LoVo (cell line): ENCODE measurements around the gene CRB2.
"Not testable (repeated sequence)": the region's sequence is repeated elsewhere in the genome, so short reads cannot be mapped to it uniquely, and the experiment has no call there.

ENCODE experiments used
- DNase-seq: peaks from one replicate; pipeline ENCODE4 v3.0.0-alpha.2; 2016; ENCODE audit warnings: low spot score

The CRB2 gene

DNA sequence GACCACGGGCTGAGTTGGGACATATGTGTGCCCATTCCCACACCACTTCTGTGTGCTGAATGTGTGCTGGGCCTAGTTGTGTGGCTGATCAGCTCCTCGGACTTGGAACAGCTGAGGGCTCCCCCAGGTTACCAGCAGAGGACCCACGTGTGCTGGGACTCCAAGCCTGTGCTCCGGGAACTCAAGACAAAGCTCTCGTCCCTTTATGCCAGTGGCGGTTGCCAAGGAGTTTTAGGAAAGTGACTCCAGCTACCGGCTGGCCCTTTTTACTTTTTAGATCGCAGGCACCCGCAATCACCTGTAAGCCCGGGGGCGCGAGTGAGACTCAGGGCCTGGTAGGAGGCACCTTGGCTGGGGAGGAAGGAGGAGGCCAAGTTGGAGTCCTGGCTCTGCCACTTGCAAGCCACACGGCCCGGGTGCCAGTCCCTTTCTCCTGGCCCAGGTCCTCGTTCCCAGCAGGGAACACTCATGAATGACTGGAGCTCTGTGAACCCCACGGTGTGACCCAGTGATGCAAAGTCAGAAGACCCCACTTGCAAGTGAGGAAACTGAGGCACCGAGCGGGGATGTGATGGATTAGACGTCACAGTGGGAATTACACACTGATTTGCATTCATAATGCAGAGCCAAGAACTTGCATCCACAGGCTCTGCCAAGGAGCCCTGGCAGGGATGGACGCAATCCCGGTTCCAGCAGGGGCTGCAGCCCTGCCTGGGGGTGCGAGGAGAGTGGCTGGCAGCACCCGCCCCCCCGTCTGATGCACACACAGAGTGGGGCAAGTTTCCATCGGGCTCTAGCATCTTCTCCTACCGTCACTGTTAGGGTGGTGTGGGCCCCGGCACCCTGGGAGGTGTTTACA lies 26.9 kb downstream of the CRB2 start:
- no peak for DNase-seq

- DNase-seq = no peak
These were observed 27.6 kb downstream of the CRB2 start for GRCh38 chr9:123383512-123384170.

GRCh38 chr9:123387686-123388085 lies 31.7 kb downstream of the CRB2 start:
- no peak for DNase-seq

DNA sequence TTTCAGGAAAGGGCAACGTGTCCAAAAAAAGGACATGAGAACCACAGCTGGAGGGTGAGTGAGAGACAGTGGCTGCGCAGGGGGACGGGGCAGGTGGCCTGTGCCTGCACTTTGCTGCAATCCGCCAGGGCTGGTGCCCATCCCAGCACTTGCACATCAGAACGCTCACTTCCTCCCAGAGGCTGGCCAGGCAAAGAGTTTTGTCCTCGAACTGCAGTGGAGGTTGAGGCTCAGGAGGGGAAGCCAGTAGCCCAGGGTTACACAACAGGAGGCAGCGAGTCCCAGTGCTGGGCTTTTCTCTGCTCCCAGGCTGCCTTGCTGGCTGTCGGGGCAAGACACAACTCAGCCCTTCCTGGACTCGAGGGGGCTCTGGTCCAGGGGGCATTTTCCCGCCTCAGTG lies 33.1 kb downstream of the CRB2 start:
- DNase-seq = no peak

DNA sequence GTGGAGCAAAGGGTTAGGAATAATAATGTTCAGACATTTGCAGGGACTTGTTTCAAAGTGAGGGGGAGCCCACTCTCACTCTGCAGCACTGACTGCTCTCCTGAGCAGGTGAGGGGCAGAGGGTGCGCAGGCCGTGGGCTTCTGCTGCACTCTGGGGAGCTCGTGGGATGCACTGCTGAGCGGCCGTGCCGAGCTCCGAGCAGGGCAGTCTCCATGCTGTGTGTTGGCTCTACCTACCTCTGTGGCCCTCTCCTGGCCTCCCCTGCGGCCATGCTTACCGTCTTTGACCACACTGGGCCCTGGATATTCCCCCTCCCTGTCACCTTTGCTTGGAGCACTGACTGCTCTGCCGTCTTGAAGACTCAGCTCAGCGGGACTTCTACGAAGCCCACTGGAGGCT lies 33.7 kb downstream of the CRB2 start:
- DNase-seq = no peak

DNA sequence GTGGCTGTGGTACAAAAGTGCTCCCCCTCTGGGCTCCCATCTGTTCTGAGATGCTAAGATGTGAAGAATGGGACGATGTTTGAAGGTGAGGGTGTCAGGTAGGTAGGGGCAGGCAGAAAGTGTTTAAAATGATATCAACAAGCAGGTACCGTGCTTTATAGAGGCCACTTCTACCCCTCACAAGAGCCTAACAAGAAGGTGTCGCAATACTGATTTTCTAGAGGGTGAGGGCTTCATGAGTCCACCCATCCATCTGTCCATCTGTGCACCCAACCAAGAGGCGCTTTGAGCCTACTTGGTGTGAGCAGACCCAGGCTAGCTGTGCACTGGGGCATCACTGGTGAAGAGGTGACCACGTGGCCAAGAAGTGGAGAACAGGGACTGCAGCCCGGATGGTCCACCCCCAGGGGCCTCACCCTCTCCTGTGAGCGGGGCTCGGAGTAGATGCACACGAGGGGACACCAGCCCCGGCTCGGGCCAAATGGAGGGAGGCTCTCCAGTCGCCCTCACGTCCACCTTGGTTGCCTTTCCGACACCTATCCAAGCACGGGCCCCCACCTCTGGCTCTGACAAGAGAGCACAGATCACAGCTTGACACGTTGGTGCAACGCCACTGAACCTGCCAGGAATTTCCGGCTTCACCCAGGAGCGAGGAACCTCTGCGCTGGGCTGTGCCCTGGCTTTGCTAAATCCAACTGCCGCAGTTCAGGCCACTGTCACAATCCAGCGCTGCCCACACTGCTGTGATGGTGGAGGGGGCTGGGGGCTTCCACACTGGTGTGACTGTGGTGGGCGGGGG lies 34.5 kb downstream of the CRB2 start:
- DNase-seq = no peak

DNA sequence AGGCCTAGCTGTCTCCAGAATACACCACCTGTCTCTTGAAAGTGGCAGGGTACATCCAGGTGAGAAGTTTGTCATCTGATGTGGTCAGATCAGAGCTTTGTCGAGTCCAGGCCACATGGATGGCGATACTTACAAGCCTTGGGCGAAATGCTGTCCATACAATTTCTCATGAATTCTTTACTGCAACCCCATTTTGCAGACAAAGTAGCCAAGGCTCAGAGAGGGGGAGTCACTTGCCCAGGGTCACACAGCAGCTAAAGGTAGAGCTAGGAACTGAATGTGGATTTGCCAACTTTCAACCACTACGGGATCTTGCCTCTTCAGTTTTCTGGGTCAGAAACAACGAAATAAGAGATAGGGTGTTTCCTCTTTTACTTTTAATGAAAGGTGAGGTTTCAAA lies 35.2 kb downstream of the CRB2 start:
- DNase-seq = no peak

DNA sequence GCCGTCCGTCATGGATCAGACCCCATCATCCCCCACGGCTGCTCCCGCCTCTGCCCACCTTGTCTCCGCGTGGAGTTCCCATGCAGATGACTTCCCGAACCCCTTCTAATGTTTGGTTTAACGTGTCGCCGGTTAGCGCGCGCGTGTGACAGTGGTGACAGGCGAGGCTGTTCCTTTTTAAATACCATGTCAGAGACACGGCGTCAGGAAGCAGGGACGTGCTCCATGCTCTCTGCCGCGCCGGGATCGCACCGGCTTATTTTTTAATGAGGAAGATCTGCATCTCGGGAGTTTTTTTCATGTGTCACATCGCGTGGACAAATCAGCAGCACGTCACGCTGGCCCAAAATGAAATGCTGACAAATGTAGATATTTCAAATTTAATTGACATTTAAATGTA lies 35.9 kb downstream of the CRB2 start:
- DNase-seq = no peak

- DNase-seq = no peak
These were observed 36.8 kb downstream of the CRB2 start for GRCh38 chr9:123392802-123393201.

DNA sequence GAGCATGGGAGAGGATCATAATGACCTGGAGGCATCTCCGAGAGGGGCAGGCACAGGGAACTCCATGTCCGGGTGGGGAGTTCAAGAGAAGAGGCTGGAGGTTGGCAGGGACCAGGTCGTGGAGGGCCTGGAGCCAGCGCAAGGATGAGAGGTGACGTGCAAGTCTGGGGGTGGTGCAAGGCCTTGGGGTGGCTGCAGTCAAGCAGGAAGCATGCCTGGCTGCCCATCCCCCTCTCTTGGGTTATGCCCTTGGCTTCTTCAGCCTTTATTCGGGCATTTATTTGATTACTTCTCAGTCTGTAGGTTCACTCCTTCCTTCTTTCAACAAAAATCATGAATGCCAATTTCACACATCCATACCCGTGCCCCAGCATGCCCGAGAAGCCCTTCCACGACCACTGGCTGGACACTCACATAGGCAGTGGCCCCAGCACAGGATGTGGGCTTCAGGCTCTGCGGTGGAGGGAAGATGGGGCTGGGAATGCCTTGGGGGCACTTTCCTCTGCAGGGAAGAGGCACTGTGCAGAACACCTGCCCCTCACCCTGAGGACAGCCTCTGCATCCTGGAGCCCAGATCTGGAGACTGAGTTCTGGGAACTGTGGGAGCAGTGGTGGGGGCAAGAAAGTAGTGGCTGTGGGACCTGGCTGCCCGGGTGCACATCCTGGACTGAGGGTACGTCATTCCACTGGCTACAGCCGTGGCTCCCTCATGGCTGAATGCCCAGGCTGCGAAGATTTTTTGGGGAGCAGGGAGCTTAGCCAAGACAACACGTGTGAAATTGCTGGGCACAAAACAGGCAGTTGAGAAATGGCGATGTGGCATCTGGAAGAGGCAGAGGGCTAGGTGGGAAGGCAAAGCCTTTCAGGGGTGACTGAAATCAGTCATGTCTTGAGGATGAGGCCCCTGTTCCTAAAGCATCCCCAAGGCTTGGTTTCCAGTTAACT lies 38.6 kb downstream of the CRB2 start:
- DNase-seq = no peak

- DNase-seq = no peak
These were observed 39.3 kb downstream of the CRB2 start for GRCh38 chr9:123395276-123395688.

DNA sequence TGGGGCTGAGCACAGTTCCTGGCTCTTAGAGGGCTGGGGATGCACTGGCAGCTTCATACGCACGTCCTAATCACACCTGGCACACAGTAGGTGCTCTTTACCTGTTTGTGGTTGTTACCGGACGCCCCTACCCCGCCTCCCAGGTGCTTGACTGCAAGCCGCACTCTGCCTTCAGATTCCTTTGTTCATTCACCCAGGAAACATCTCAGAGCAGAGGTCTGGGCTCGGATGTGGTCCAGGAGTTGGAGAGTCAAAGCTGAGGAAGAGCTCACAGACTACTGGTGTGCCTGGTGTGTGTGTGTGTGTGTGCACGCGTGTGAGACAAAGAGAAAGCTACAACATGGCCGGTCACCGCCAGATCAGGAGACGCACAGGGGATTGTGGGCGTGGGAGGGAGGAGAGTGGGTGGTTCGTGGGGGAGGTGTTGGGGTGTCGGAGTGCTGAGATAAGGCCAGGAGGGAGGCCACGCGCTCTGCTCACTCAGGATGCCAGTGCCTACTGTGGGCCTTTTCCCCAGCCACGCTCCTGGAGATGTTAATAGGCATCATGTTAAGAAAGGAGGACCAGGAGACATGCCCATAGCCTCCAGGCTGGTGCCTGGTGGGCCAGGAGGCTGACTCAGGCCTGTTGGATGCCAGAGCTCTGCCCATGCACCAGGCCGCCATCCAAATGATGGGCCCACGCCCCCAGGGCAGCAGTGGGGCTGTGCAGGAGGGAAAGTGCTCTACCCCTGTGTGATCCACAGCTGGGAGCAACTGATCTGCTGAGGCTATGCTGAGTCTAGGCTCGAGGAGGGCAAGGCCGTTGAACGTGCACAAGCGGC lies 39.9 kb downstream of the CRB2 start:
- DNase-seq = no peak

DNA sequence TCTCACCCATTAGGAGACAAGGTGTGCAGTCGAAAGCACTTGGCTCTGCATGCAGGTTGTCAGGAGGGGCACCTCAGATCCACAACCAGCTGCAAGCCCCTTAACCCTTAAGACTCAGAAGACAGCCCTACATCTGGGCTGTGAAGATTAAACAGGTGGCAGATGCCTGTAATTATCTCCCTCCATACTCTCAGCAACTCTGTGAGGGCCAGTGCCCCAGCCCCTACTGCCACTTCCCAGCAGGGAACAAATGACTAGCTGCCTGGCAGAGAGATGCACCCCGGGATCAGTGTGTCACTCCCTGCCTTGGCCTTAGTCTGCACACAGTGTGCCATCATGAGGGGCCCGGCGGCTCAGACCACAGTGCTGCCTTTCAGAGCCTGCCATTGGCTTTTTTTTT lies 42.0 kb downstream of the CRB2 start:
- no peak for DNase-seq

GRCh38 chr9:123398938-123399337 lies 42.9 kb downstream of the CRB2 start:
- DNase-seq = not testable (repeated sequence)

DNA sequence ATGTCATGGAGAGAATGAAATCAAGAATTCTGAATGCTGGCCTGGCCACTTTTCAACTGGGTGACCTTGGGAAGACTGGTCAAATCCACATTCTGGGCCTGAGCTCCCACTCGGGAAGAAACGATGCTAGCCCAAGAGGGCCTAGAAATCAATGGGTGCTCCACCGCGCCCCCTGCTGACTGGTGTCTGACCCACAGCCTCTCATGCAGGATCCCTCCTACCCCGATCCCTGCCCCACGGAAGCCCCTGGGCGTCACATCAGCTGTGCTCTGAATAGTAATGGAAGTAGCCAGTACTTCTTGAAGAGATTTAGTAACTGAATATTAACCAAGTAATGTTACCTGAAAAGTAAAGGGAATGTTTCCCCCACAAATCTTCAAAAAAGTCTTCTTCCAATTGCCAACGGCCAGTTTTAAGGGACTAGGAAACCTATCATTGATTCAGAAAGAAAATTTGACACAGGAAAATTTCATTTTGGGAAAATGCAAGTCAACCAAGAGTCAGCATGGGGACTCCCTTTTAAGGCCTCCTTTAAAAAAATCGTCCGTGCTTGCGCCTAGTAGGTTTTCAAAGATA lies 43.9 kb downstream of the CRB2 start:
- no peak for DNase-seq

GRCh38 chr9:123400926-123401503 lies 45.0 kb downstream of the CRB2 start:
- no peak for DNase-seq

DNA sequence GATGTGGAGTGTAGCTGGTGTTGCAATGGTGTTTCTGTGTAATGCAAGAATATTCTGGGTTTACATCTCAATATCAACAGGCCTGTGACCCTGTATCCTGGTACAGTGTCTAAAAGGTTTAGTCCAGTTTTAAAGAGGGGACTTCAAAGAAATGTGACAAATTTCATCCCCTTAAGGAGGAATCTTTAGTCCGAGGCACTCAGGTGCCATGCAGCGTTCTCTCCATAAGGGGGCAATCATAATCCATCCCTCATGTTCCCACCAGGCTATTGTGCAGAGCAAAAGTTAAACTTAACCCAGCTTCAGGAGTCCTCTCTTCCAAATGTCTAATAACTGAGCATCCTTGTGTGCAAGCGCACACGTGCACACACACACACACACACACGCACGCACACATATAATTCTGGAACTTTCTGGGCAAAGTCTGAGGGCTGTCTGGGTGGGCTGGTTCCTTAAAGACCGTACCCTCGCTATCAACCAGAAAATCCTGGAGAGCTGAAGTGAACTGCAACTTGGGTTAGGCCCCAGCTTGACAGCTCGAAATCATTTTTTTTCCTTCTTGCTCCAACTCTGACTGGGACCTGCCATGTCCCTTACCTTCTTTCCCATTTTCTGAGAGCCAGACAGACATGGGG lies 46.0 kb downstream of the CRB2 start:
- DNase-seq = peak; percentile 8

GRCh38 chr9:123402981-123403509 lies 47.0 kb downstream of the CRB2 start:
- no peak for DNase-seq

DNA sequence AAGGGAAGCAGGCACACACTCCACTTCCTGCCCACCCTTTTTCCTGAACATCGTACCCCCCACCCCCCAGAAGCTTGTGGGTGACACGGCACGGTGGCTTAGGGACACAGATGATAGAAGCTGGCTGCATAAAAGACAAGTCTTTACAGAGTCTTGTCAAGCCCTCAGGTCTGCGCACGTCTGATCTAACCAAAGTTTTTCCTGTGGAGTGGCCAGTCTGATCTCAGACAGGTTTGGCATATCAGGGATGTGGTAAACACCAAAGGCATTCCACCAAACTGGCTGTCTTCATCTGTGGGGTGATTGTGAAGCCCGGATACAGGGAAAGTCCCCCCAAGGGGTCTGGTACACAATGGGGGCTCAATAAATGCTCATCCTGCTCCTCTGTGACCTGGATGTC lies 50.0 kb downstream of the CRB2 start:
- DNase-seq = no peak
